ENCODE measurements around the gene ZC3H18. TPM values are rescaled to one million over a fixed set of nuclear protein-coding genes. Genes with fewer than 3 reads are reported as not detected.

The ZC3H18 gene
- total and polyA plus RNA-seq, 7 donors, result 9.6 to 37.7 (median 16.1) TPM

GRCh38 chr16:88599825-88600538, 29.8 kb downstream of the ZC3H18 start:
- Histone ChIP-seq H3K4me3 (no peak overlapping the region), H3K9me3 (no peaks in the 10 kb centered on the region), H3K4me1 (peaks cover 0 to 5% (median 0%) of the 10 kb centered on the region in 4 donors), H3K27me3 (no peaks in the 10 kb centered on the region), H3K36me3 (peaks cover 6 to 67% (median 35%) of the 10 kb centered on the region in 4 donors), H3K27ac (peak overlapping the region; percentile 29 to 55 (median 40))
- peak; percentile 77 for DNase-seq
- WGBS, 2 donors, result 89 to 92% methylated on average over 25 of the region's 25 CpGs
- intact Hi-C loops (cut with DNase I), result no loop called here
- TF ChIP-seq POLR2AphosphoS5 (IDR thresholded peaks at IDR 0.05) (no peak), EP300 (IDR thresholded peaks at IDR 0.05) (no peak), CTCF (IDR thresholded peaks at IDR 0.05) (no peak), POLR2A (IDR thresholded peaks at IDR 0.05) (no peak)

- Histone ChIP-seq H3K4me3 (no peak overlapping the region), H3K4me1 (peaks cover 0 to 5% (median 0%) of the 10 kb centered on the region in 4 donors), H3K36me3 (peaks cover 10 to 72% (median 38%) of the 10 kb centered on the region in 4 donors), H3K9me3 (no peaks in the 10 kb centered on the region), H3K27me3 (no peaks in the 10 kb centered on the region), H3K27ac (peak overlapping the region in 3 of 4 donors; percentile 29 to 55 (median 35))
- intact Hi-C loops (cut with DNase I), result no loop called here
- 93 to 95% methylated on average over 6 of the region's 6 CpGs for WGBS, 2 donors
- DNase-seq, result no peak
- no peak for TF ChIP-seq POLR2AphosphoS5 (IDR thresholded peaks at IDR 0.05)
- TF ChIP-seq CTCF (IDR thresholded peaks at IDR 0.05), result no peak
- TF ChIP-seq POLR2A (IDR thresholded peaks at IDR 0.05), result no peak
- TF ChIP-seq EP300 (IDR thresholded peaks at IDR 0.05), result no peak
Observed at GRCh38 chr16:88600539-88600896, 30.3 kb downstream of the ZC3H18 start.

- H3K27me3 ChIP-seq, result no peaks in the 10 kb centered on the region
- H3K4me1 ChIP-seq, result peaks cover 0 to 5% (median 0%) of the 10 kb centered on the region in 4 donors
- no peak overlapping the region for H3K4me3 ChIP-seq
- no peak overlapping the region for H3K27ac ChIP-seq
- peaks cover 10 to 82% (median 43%) of the 10 kb centered on the region in 4 donors for H3K36me3 ChIP-seq
- DNase-seq, result no peak
- WGBS, 2 donors, result 91 to 93% methylated on average over 9 of the region's 9 CpGs
- intact Hi-C loops (cut with DNase I), result no loop called here
- TF ChIP-seq POLR2AphosphoS5 (IDR thresholded peaks at IDR 0.05) (no peak), EP300 (IDR thresholded peaks at IDR 0.05) (no peak), CTCF (IDR thresholded peaks at IDR 0.05) (no peak), POLR2A (IDR thresholded peaks at IDR 0.05) (no peak)
- no peaks in the 10 kb centered on the region for H3K9me3 ChIP-seq
Observed at GRCh38 chr16:88601313-88602036, 31.3 kb downstream of the ZC3H18 start.

GRCh38 chr16:88602091-88602490, 31.9 kb downstream of the ZC3H18 start:
- Histone ChIP-seq H3K27ac (no peak overlapping the region), H3K4me1 (peaks cover 0 to 5% (median 0%) of the 10 kb centered on the region in 4 donors), H3K36me3 (peaks cover 10 to 88% (median 48%) of the 10 kb centered on the region in 4 donors), H3K4me3 (no peak overlapping the region), H3K9me3 (no peaks in the 10 kb centered on the region), H3K27me3 (no peaks in the 10 kb centered on the region)
- no peak for DNase-seq
- intact Hi-C loops (cut with DNase I), result no loop called here
- 89 to 90% methylated on average over 7 of the region's 7 CpGs for WGBS, 2 donors
- no peak for TF ChIP-seq EP300 (IDR thresholded peaks at IDR 0.05)
- TF ChIP-seq CTCF (IDR thresholded peaks at IDR 0.05), result no peak
- TF ChIP-seq POLR2A (IDR thresholded peaks at IDR 0.05), result no peak
- no peak for TF ChIP-seq POLR2AphosphoS5 (IDR thresholded peaks at IDR 0.05)
